ENCODE data around the gene PPM1D. TPM values are rescaled to one million over a fixed set of nuclear protein-coding genes. Genes with fewer than 3 reads are reported as not detected.

The PPM1D gene
- total RNA-seq, 1 experiment from 2014 or later, result 19.0 TPM

GRCh38 chr17:60699090-60699489, 99.1 kb downstream of the PPM1D start:
- H3K18ac ChIP-seq (ENCODE audit: insufficient read length, low read depth, low read length), result no peak overlapping the region
- H3K14ac ChIP-seq (ENCODE audit: insufficient read depth, low read length), result no peak overlapping the region
- H3K4me2 ChIP-seq (ENCODE audit: insufficient read depth, insufficient read length, low read length), result no peak overlapping the region
- H3K27me3 ChIP-seq (ENCODE audit: insufficient read depth, low read length), result no peaks in the 10 kb centered on the region
- no peak overlapping the region for H4K91ac ChIP-seq (ENCODE audit: insufficient read length, low read depth, low read length)
- H2AK5ac ChIP-seq (ENCODE audit: insufficient read length, low read length), result no peak overlapping the region
- no peaks in the 10 kb centered on the region for H3K9me3 ChIP-seq (ENCODE audit: control insufficient read depth, low read depth, low read length)
- no peak overlapping the region for H2BK5ac ChIP-seq (ENCODE audit: insufficient read length, low read length)
- H4K5ac ChIP-seq (ENCODE audit: insufficient read length, low read depth, low read length), result no peak overlapping the region
- no peak overlapping the region for H2BK120ac ChIP-seq (ENCODE audit: low read depth, low read length, poor library complexity, severe bottlenecking)
- no peak overlapping the region for H3T11ph ChIP-seq (ENCODE audit: low read length)
- H3K79me2 ChIP-seq (ENCODE audit: insufficient read depth, low read length), result no peaks in the 10 kb centered on the region
- no peak overlapping the region for H2BK15ac ChIP-seq (ENCODE audit: low read depth, low read length)
- H3K4ac ChIP-seq (ENCODE audit: low read depth, low read length), result no peak overlapping the region
- no peak overlapping the region for H2BK12ac ChIP-seq (ENCODE audit: insufficient read length, low read depth, low read length)
- no peak overlapping the region for H2AFZ ChIP-seq (ENCODE audit: low read length)
- no peak for DNase-seq
- H3K23me2 ChIP-seq (ENCODE audit: insufficient read length, low read depth, low read length, poor library complexity, severe bottlenecking), result no peaks in the 10 kb centered on the region
- WGBS (ENCODE audit: extremely low coverage, insufficient read length, low lambda C conversion rate), result no CpG with 5 or more reads among the region's 3 CpGs
- no peaks in the 10 kb centered on the region for H3K4me1 ChIP-seq (ENCODE audit: insufficient read depth, low read length)
- no peaks in the 10 kb centered on the region for H3K9me3 Mint-ChIP-seq
- no peaks in the 10 kb centered on the region for H3K79me1 ChIP-seq (ENCODE audit: insufficient read depth, low read depth, low read length, poor library complexity, severe bottlenecking)
- no peak for TF ChIP-seq CTCF (conservative IDR thresholded peaks at IDR 0.05)
- H3K9ac ChIP-seq (ENCODE audit: extremely low read depth, insufficient read length, low read length), result no peak overlapping the region
- no peak overlapping the region for H4K8ac ChIP-seq (replicated peaks; ENCODE audit: insufficient read length, low read depth, low read length)
- no peaks in the 10 kb centered on the region for H4K20me1 ChIP-seq (ENCODE audit: control insufficient read depth, insufficient read depth, insufficient read length)
- no peak overlapping the region for H3K4me3 Mint-ChIP-seq
- no peak overlapping the region for H3K56ac ChIP-seq (ENCODE audit: insufficient read length, low read depth, low read length)
- H3K27ac Mint-ChIP-seq, result no peak overlapping the region
- H3K36me3 Mint-ChIP-seq (ENCODE audit: insufficient read depth in 1 of 3, low read depth in 3 of 3), result peaks cover 0 to 4% (median 0%) of the 10 kb centered on the region in 3 experiments; a peak in 1 of 7 replicates
- no peaks in the 10 kb centered on the region for H3K27me3 Mint-ChIP-seq (ENCODE audit: low read depth)
- no peaks in the 10 kb centered on the region for H3K4me1 Mint-ChIP-seq
- no peak overlapping the region for H3K23ac ChIP-seq (ENCODE audit: insufficient read length, low read depth, low read length)
- no peak overlapping the region for H2BK20ac ChIP-seq (ENCODE audit: low read depth, low read length, poor library complexity, severe bottlenecking)
- H3K27ac ChIP-seq (ENCODE audit: insufficient read length, low read depth, low read length), result no peak overlapping the region
